Activated CD8-positive, alpha-beta memory T cell treated with anti-CD3 and anti-CD28 coated beads for 24 hours (primary cell): ENCODE measurements around the gene HP.
A peak's percentile ranks its signal among the peaks of the same experiment; 100 is the strongest.
"Not testable (repeated sequence)": the region's sequence is repeated elsewhere in the genome, so short reads cannot be mapped to it uniquely, and the experiment has no call there.

Source experiments
- DNase-seq: peaks from one replicate; pipeline ENCODE4 v3.0.0-alpha.2; 2020

Gene HP, protein sequence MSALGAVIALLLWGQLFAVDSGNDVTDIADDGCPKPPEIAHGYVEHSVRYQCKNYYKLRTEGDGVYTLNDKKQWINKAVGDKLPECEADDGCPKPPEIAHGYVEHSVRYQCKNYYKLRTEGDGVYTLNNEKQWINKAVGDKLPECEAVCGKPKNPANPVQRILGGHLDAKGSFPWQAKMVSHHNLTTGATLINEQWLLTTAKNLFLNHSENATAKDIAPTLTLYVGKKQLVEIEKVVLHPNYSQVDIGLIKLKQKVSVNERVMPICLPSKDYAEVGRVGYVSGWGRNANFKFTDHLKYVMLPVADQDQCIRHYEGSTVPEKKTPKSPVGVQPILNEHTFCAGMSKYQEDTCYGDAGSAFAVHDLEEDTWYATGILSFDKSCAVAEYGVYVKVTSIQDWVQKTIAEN

DNA sequence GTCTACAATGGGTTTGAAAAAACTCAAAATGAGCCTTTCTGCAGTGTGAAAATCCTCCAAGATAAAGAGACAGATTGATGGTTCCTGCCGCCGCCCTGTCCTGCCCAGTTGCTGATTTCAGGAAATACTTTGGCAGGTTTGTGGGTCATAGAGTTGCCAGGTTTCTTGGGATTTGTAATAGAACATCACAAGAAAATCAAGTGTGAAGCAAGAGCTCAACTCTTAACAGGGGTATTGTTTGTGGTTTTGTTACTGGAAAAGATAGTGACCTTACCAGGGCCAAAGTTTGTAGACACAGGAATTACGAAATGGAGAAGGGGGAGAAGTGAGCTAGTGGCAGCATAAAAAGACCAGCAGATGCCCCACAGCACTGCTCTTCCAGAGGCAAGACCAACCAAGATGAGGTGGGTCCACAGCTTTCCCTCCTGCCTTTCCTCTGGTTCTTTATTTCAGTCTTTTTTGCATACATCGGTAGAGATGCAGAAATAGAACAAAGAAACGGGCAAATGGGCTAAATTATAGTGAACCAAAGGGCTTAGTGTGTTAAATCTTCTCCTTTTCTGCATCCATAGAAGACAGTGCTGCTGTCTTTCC lies at the start of gene HP:
Gene HP (plus strand): TSS at position 252 of the 594 bp plus-strand sequence. CDS start 148 bp downstream, at position 400.
- not testable (repeated sequence) for DNase-seq

DNA sequence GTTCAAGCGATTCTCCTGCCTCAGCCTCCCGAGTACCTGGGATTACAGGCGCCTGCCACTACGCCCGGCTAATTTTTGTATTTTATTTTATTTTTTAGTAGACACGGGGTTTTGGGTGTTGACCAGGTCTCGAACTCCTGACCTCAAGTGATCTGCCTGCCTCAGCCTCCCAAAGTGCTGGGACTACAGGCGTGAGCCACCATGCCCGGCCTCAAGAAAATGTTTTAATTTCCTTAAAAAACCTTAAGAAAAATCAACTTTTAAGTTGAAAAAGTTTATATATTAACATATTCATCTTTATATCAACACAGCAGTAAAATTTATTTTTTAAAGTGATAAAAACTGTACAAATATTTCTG lies 46.3 kb upstream of the HP start:
- not testable (repeated sequence) for DNase-seq

DNA sequence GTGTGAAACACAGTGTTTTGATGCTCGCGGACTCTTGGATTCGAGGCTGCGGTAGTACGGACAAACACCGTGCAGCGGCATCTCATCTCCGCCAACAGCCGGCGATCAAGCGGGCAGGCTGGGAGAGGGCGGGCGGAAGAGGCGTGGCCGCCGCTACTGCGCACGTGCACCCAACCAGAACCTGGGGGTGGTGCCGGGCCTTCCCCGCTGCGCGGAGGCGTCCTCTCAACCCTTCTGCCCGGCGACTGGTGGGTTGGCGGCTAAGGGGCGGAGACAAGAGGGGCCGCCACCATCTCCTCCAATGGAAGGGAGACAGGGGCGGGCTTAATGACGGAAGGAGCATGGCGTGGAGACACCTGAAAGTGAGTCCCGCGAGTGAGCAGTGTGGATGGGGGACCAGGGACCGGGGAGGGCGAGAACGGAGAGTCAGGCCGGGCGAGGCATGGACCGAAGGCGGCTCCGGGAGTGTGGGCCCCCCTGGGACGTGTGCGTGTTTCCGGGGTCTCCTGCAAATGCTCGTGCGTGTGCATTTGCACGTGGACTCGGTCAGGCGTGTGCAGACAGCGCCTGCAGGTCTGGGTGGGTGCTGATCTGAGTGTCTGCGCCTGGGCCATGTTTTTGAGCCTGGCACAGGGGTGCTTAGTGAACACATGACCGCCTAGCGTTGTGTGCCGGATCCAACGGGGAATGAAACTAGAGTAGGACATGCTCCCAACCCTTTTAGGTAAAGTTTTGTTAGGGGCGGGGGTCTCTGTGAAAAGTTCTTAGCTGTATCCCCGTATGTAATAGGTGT lies 45.7 kb upstream of the HP start, which contains the start of gene DHODH:
Gene DHODH (plus strand): TSS at position 321 of the 793 bp plus-strand sequence. CDS start 21 bp downstream, at position 342.
- DNase-seq: peak; percentile 96

DNA sequence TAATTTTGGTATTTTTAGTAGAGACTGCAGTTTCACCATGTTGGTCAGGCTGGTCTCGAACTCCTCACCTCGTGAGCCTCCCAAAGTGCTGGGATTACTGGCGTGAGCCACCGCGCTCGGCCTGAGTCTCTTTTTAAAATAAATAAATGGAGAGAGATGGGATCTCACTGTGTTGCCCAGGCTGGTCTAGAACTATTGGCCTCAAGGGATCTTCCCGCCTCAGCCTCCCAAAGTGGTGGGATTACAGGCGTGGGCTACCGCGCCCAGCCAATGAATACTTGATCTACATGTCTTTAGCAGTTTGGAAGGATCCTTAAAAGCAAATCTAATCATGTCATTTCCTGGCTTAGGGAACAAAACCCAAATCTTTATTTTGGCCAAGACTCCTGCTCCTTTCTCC lies 44.5 kb upstream of the HP start:
- no peak for DNase-seq

DNA sequence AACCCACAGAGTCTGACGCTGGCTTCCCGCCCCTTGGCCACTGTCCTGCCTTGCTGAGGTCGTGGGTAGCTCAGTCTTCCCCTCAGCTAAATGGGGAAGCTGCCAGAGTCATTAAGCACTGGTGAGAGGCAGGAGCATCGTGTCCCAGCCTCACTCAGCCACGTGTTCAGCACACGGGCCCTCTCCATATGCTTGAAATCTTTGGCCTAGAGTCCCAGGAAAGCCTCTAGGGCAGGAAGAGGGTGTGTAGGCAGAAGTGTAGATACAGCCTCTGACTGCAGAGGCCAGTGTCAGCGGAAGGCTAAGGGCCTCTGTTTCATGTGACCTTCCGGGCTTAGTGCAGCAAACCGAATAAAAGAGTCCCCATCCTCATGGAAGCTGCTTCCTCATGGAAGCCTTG lies 41.7 kb upstream of the HP start:
- DNase-seq: no peak

DNA sequence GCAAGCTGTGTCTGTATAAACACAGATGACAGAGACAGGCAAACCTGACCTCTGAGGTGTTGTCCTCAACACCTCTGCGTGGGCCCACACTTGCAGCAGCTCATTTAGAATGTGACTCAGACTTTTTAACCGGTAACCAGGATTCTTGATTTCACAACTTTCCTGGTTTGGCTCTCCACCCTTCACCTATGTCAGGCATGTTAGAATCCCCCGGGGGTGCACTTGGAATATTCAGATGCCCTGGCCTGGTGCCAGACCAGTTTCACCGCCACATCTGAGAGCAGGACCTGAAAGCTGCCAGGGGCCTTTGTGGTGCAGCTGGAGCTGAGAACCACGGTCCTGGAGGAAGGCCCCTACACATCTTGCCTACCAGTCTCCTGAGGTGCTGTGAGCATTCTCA lies 40.9 kb upstream of the HP start:
- no peak for DNase-seq

DNA sequence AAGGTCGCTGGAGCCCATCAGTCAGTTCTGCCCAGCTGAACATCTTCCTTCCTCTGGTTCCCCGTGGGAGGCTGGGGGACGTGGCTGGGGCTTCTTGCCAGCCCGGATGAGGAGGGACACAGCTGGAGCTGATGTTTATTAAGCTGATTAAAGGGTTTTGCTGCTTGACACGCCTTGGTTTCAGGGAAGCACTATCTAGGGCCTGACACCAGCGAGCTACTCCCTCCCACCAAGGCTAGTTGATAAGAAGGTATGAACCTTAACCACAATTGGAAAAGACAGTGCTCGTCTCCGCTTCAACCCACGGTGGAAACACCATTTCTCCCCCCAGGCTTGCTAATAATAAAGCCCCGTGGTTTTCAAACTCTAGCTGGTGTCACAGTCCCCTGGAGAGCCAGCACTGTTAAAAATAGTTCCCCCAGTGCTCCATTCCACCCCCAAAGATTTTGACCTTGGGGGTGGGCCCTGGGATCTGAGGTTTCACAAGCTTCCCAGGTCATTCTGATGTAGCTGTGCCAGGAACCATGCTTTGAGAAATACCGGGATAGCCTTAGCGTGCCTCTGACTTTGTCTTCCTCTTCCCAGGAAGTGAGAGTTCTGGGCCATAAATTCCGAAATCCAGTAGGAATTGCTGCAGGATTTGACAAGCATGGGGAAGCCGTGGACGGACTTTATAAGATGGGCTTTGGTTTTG lies 40.3 kb upstream of the HP start:
- no peak for DNase-seq

DNA sequence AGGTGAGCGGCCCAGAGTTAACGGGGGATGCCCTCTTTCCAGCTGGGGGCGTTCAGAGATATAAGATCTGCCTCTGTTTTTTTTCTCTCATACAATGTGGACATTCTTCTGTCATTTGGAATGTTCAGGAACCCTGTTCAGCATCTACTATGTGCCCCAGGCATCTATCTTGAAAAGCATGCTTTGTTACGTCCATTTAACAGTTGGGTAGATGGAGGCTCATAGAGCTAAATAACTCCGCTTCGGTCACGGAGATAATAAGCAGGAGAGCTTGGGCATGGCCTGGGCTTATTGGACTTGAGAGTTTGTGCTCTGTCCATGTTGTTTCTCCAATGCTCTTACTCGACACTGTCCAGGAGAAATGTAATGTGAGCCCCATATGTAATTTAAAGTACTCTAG lies 39.6 kb upstream of the HP start:
- no peak for DNase-seq

DNA sequence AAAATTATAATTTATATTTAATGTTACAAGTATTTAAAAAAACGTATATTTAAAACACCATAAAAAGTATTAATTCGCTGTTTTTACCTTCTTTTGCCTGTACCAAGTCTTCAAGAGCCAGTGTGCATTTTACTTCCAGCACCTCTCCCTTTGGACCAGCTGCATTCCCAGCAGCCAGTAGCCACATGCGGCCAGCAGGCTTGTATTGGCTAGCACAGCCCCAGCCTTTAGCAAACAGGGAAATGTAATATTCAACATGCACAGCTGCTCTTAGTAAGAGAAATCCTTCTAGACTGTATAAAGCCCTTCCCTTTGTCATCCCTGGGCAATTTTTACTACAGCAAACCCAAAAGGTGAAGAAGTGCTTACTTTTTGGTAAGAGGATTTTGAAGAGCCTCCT lies 39.2 kb upstream of the HP start:
- DNase-seq: no peak

DNA sequence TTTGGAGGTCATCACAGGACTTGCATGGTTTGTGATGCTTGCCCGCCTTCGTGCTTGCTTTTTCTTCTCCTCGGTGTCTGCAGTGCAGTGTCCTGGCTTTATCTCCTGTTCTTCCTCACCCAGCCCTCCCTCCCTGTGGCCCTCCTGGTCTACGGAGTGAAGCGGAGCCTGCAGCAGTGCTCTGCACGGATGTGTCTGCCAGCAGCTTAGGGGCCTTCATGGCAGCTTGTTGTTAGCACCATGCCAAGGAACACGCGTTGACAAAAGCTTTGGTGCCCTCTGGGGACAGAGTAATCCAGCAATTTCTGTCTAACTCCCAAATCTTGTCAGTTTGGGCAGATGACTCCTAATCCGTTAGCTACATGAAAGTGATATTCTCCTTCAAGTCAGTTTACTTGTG lies 35.8 kb upstream of the HP start:
- no peak for DNase-seq

DNA sequence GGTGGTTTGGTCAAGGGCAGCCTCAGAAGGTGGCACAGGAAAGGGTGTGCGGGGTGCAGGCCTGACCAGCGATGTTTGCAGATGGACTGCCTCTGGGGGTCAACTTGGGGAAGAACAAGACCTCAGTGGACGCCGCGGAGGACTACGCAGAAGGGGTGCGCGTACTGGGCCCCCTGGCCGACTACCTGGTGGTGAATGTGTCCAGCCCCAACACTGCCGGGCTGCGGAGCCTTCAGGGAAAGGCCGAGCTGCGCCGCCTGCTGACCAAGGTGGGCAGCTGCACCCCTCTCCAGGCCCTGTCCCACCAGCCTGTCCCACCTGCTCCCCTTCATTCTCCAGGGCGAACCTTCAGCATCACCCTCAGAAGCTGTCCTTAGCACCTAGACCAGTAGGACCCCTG lies 33.3 kb upstream of the HP start:
- DNase-seq: no peak

DNA sequence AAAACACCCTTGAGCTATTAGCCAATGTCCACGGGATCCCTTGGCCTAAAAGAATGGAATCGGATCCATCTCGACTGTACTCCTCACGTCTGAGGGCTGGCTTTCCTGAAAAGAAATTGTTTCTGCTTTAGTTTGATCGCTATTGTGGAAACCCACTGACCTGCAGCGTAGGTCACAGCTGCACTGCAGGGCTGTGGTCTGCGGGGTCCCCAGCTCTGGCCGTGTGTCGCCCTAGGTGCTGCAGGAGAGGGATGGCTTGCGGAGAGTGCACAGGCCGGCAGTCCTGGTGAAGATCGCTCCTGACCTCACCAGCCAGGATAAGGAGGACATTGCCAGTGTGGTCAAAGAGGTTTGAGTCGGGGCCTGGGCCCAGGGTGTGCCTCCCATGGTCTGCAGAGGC lies 32.2 kb upstream of the HP start:
- DNase-seq: no peak

DNA sequence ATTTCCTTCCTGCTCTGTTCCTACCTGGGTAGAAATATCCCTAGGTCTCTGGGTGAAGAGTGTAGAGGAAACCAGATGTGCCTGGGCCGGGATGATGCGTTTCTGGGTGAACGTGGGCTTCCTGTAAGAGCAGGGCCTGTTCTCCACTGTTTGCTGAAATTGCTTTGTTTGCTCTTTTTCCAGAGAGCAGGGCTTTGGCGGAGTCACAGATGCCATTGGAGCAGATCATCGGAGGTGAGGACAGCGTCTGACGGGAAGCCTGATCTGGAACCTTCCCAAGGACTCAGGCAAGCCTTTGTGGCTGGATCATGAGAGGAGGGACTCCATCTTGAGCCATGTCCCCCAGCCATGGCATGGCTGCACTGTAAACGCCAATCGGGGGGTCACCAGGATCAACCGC lies 30.3 kb upstream of the HP start:
- DNase-seq: no peak

DNA sequence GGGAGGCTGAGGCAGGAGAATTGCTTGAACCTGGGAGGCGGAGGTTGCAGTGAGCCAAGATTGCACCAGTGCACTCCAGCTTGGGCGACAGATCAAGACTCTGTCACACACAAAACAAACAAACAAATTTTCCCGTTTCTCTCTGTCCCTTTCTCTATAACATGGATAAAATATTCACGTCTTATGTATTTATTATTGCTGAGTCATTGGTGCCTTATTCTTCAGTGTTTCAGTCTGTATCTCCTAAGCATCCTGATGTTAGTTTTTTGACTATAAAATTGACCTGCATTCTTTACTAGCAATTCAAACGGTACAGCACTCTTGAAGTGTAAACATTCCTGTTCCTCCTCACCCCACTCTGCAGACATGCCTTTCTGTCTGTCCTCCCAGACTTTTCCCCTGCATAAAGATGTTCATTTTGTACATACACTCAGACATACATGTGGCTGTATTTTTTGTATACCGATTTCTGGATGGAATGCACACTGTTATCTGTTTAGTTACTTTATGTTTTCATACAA lies 29.4 kb upstream of the HP start:
- DNase-seq: no peak

DNA sequence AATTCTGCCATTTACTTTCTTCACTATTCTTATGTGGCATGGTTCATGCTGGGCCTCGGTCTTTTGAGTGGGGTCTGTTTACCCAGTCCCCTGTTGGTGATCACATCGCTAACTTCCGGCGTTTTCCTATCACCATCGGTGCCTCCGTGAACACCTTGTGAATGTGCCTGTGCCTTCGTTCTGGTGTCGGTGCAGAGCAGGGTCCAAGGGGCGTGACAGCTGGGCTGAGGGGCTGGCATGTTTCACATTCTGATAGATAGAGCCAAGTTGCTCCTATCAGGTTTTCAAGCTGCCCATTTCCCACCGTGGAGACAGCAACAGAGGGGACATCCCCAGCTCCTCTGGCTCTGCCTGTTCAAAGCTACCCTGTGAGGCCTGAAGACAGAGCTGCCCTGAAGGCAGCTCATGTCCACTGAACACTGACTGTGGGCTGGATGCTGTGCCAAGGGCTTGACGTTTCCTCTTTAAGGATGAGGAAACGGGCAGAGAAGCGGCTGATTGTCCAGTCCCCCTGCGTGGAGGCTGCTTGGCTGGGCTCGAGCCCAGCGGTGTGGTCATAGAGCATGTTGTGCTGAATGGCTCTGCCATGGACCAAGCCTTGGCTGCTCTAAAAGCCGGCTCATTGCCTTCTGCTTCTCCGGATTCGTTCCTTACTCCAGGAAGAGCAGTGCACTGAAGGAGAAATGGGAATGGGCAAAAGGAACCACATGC lies 28.7 kb upstream of the HP start:
- no peak for DNase-seq

DNA sequence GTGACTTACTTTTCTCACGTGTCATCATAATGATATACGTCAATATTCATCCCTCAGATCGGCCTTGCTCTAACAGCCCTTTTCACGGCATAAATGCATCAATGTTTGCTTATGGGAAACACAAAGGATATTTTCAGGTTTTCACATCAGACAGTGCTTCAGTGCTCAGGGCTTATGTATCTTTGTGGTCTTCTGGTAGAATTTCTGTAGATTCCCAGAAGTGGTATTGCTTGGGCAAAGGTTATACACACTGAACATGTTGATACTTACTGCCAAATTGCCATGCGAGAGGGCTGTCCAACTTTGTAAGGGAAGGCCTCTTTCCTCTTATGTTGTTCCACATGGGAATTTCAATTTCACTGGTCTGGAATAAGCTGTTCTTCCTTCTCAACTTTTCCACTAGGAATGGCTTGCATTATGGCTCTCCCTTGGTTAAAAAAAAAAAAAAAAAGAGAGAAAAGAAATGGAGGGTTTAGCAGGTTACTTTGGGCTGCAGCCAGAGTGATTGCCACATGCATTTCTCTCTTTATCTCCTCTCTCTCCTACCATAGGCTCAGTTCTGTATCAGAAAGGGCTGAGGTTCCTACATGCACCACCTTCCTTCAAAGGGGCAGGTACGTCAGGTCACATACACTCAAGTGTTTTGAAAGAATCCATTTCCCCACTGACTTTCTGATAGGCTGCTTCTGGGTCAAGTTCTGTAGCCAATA lies 26.5 kb upstream of the HP start:
- DNase-seq: no peak

DNA sequence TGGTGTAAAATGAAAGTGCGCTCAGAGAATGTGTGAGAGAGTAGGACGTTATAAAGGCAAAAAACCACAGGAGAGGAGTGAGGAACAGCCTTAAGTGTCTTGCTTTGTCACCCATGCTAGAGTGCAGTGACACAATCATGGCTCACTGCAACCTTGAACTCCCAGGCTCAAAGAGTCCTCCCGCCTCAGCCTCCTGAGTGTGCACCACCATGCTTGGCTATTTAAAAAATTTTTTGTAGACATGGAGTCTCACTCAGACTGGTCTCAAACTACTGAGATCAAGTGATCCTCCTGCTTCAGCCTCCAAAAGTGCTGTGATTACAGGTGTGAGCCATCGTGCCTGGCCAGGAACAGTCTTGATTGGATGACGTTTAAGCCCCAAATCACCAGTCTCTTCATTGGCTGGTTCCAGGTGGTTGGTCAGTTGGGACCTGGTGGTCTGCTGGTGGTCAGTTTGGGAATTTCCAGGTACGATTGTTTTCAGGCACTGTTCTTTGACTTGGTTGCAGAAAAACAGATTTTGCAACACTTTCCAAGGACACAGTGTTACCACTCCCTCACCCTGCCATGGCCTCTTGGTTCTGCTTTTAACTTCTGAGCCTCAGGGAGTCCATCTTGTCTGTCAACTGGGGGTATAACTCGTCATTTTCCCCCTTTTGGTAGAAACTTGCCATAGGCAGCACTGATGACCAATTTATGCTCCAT lies 24.6 kb upstream of the HP start:
- DNase-seq: no peak

DNA sequence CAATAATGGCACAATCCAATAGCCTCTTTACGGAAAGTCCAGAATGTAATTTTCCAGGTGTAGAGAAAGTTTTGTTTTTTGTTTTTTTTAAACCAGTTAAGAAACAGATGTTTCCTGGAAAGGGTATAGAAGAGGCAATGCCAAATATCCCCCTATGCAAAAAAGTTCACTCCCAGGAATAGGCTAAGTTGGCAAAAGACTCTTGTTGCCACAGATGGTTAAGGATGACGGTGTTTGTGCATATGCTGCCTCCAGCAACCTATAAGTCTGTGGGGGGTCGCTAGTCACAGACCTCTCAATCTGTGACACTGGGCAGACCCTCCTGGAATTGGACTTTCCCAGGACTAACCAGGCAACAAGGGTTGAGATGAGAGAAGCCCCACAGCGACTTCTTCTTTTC lies 20.9 kb upstream of the HP start:
- no peak for DNase-seq

DNA sequence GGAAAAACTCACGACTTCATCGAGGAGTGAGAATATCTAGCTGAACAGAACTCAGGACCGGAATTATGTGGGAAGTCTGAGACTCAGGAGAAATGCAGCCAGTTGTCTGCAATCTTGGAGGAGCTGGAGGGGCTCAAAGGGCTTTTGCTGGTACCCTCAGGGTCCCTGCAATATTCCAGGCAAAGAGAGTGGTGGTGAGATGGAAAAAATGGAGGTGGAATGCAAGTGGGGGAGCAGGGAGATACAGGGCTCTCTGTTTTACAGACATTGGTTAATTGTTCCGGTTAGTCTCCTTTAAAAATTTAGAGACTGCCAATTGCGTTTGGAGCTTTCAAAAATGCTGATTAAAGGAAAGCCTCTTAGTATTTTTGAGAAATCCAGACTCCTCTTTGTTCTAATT lies 18.2 kb upstream of the HP start:
- DNase-seq: no peak

DNA sequence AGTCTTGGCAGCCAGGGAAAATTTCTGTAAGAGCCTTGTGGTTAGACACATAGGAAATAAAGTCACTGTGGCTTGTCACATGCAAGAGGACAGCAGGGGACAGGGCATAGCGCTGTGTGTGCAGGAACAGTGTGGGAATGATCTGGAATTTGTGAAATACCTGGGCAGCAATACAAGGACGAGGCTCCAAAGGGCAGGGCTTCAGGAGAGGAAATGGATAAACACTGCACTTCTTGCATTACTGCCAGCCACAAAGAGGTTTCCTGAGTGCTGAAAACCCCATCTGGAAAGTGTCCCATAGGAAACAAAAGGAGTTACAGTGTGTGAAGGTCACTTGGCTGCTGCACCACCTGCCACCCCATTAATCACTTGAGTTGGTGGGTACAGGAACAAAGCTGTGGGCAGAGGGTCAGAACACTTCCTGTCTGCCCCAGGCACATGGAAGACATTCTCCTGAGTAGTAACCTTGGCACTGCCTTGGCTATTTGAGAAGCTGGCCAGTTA lies 12.1 kb upstream of the HP start:
- DNase-seq: no peak

DNA sequence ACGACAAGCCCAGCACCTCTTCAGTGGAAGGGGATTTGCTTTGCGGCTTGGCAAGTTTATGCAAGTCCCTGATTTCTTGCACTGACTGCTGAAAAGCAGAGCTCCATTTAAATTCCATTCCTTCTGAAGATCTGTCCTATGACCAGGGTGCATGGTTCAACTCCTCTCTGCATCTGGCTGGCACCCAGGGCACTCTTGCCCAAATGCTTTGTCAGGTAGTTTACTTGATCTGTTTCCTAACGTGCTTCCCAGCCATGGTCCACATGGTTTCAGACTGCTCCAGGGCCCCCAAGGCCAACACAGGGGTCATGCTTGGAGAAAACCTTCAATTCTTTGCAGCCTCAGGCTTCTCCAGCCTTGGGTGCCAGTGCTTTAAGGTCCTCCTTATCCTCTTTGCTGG lies 11.2 kb upstream of the HP start:
- no peak for DNase-seq
